ENCODE measurements around the gene PLA2G2F. TPM values are rescaled to one million over a fixed set of nuclear protein-coding genes. Genes with fewer than 3 reads are reported as not detected.
A peak's percentile ranks its signal among the peaks of the same experiment; 100 is the strongest.

PLA2G2F gene
- total RNA-seq, 6 experiments from 2014 or later: not detected

DNA sequence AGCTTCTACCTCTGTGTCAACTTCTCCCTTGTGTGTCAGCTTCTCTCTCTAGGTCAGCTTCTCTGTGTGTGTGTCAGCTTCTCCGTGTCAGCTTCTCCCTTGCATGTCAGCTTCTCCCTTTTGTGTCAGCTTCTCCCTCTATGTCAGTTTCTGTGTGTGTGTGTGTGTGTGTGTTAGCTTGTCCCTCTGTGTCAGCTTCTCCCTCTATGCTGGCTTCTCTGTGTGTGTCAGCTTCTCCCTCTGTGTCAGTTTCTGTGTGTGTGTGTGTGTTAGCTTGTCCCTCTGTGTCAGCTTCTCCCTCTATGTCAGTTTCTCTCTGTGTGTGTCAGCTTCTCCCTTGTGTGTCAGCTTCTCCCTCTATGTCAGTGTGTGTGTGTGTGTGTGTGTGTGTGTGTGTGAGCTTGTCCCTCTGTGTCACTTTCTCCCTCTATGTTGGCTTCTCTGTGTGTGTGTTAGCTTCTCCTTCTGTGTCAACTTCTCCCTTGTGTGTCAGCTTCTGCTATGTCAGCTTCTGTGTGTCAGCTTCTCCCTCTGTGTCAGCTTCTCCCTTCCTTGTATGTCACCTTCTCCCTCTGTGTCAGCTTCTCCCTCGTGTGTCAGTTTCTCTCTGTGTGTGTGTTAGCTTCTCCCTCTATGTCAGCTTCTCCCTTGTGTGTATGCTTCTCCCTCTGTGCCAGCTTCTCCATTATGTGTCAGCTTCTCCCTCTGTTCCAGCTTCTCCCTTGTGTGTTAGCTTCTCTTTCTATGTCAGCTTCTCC is 40.4 kb downstream of the PLA2G2F start:
- Histone ChIP-seq H3K4me1 (peaks cover 0 to 16% (median 6%) of the 10 kb centered on the region in 4 donors), H3K9me3 (no peaks in the 10 kb centered on the region), H3K27me3 (no peaks in the 10 kb centered on the region), H3K4me3 (no peak overlapping the region), H3K36me3 (no peaks in the 10 kb centered on the region), H3K27ac (no peak overlapping the region)
- WGBS (ENCODE audit: insufficient coverage, low coverage, low lambda C conversion rate, missing lambda C conversion rate): 80% methylated on average over 1 of the region's 2 CpGs
- intact Hi-C loops (cut with DNase I): no loop called here
- no peak for TF ChIP-seq POLR2A (IDR thresholded peaks at IDR 0.05)
- TF ChIP-seq, protein P1, sequence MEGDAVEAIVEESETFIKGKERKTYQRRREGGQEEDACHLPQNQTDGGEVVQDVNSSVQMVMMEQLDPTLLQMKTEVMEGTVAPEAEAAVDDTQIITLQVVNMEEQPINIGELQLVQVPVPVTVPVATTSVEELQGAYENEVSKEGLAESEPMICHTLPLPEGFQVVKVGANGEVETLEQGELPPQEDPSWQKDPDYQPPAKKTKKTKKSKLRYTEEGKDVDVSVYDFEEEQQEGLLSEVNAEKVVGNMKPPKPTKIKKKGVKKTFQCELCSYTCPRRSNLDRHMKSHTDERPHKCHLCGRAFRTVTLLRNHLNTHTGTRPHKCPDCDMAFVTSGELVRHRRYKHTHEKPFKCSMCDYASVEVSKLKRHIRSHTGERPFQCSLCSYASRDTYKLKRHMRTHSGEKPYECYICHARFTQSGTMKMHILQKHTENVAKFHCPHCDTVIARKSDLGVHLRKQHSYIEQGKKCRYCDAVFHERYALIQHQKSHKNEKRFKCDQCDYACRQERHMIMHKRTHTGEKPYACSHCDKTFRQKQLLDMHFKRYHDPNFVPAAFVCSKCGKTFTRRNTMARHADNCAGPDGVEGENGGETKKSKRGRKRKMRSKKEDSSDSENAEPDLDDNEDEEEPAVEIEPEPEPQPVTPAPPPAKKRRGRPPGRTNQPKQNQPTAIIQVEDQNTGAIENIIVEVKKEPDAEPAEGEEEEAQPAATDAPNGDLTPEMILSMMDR (IDR thresholded peaks at IDR 0.05): no peak
- ATAC-seq: no peak
- DNase-seq: no peak

DNA sequence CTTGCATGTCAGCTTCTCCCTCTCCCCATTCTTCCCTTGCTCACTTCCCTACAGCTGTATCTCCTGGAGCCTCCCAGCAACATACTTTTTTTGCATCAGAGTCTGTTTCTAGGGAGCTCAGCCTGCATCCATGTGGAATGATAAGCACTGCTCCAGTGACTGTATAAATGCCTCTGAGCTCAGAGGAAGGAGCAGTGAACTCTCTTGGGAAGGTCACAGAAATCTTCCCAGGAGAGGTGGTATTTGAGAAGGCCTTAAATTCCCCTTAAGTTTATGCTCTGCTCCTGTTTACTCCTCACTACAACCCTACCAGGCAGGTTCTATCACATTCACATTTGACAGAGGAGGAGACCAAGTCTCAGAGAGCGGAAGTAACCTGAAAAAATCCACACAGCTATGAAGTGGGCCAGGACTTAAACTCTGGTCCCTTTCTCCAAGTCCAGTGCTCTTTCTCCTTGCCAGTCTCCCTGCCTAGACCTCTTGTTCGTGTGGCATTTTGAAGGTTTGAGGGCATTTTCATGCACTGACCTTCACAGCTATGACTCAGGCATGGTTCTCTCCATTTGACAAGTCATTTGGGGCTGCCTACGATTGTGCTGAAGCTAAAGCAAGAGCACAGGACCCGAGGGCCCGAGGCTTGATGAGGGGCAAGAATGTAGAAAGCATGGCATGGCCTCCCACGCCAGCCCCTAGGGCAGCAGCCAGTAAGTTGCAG is 41.2 kb downstream of the PLA2G2F start:
- H3K27me3 ChIP-seq: no peaks in the 10 kb centered on the region
- WGBS (ENCODE audit: insufficient coverage, low coverage, low lambda C conversion rate, missing lambda C conversion rate): 95% methylated on average over 3 of the region's 6 CpGs
- H3K36me3 ChIP-seq: no peaks in the 10 kb centered on the region
- no peak for TF ChIP-seq POLR2A (IDR thresholded peaks at IDR 0.05)
- TF ChIP-seq, protein P1 (IDR thresholded peaks at IDR 0.05): no peak
- DNase-seq (no peak), ATAC-seq (no peak)
- H3K4me1 ChIP-seq: peaks cover 0 to 20% (median 9%) of the 10 kb centered on the region in 4 donors
- intact Hi-C loops (cut with DNase I): no loop called here
- no peak overlapping the region for H3K27ac ChIP-seq
- H3K9me3 ChIP-seq: no peaks in the 10 kb centered on the region
- H3K4me3 ChIP-seq: no peak overlapping the region

DNA sequence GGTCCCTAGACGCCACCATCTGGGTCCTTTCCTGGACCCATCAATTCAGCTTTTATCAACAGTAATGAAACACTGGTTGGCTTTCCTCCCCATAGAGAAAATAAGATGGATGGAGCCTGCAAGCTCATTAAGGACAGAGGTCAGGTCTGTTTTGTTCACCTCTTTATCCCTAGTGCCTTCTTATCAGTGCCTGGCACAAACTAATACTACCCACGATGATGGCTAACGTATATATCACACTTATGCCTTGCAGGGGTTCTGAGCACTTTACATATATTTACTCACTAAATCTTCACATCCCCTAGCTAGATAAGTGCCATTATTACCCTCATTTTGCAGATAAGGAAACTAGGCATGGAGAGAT is 41.7 kb downstream of the PLA2G2F start:
- Histone ChIP-seq H3K4me1 (peaks cover 0 to 24% (median 9%) of the 10 kb centered on the region in 4 donors), H3K9me3 (no peaks in the 10 kb centered on the region), H3K27me3 (no peaks in the 10 kb centered on the region), H3K27ac (no peak overlapping the region), H3K36me3 (no peaks in the 10 kb centered on the region), H3K4me3 (no peak overlapping the region)
- intact Hi-C loops (cut with DNase I): no loop called here
- WGBS (ENCODE audit: insufficient coverage, low coverage, low lambda C conversion rate, missing lambda C conversion rate): 77% methylated on average over 3 of the region's 3 CpGs
- no peak for DNase-seq
- ATAC-seq: no peak
- no peak for TF ChIP-seq POLR2A (IDR thresholded peaks at IDR 0.05)

DNA sequence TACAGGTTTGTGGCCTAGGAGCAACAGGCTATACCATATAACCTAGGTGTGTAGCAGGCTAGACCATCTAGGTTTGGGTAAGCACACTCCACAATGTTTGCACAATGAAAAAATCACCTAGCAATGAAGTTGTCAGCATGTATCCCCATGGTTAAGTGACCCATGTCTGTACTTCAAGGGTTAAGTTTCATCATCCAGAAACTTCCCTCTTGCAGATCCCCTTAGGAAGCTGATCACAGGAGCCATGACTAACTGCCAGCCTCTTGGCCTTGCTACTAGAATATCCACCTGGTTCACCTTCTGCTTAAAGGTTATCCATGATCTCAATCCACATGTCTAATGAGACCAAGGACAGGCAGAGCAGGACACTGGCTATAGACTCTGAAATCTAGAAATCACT is 43.3 kb downstream of the PLA2G2F start:
- ATAC-seq: no peak

More for the DNA sequence above, 43.3 kb downstream of the PLA2G2F start:
- TF ChIP-seq POLR2A (IDR thresholded peaks at IDR 0.05): no peak
- TF ChIP-seq, protein P1 (IDR thresholded peaks at IDR 0.05): no peak
- DNase-seq: no peak
- Histone ChIP-seq H3K27ac (peak overlapping the region in 1 of 3 donors; percentile 48), H3K9me3 (no peaks in the 10 kb centered on the region), H3K36me3 (no peaks in the 10 kb centered on the region), H3K27me3 (no peaks in the 10 kb centered on the region), H3K4me1 (peaks cover 0 to 40% (median 16%) of the 10 kb centered on the region in 4 donors), H3K4me3 (no peak overlapping the region)
- intact Hi-C loops (cut with DNase I): no loop called here

Data from right lobe of liver (tissue), 6 donors.